Activated CD8-positive, alpha-beta memory T cell treated with anti-CD3 and anti-CD28 coated beads, Interleukin-2, amount 50 U/mL, for 4 hours (primary cell): ENCODE data around the gene LHB.
"Not testable (repeated sequence)": the region's sequence is repeated elsewhere in the genome, so short reads cannot be mapped to it uniquely, and the experiment has no call there.

Experiments
- DNase-seq: peaks from one replicate; pipeline ENCODE4 v3.0.0-alpha.2; 2020

Gene LHB

GRCh38 chr19:49017041-49017665 is at the start of gene LHB:
LHB (minus strand) TSS chr19:49017091; CDS start chr19:49017081, 10 bp downstream.
- no peak for DNase-seq

- no peak for DNase-seq
Measured at GRCh38 chr19:49065905-49066512, 49.1 kb upstream of the LHB start.

DNA sequence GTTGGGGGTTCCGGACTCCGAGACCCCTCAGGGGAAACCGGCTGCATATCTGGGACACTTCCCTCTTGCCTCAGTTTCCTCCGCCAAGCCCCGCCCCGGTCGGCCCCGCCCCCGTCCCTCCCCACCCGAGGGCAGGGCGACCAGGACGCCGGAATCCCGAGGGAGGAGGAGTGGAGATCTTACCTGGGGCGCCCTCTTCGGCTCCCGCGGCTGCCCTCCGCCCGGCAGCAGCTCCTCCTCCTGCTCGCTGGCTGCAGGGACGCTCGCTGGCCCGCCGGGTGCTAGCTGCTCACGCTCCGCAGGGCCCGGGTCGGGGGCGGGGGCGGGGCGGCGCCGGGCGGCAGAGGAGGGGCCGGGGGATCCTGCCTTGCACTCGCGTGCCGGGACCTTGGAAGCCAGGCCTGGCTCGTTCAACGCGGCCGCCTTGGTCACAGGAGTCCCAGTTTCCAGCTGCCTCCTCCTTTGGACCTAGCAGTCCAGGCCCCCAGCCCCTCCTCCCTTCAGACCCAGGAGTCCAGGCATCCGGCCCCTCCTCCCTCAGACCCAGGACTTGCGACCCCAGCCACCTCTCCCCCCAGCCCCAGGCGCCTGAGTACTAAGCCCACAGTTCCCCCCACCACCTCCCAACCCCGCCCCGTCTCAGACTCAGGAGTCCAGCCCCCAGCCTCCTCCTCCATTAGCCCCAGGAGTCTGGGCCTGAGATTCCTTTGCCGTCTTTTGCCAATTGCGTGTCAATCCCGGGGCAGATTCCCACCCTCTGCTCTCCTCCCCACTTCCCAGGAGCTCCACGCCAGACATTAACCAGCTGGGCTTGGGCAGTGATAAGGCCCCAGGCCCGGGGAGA is 48.1 kb upstream of the LHB start, which contains the start of gene NTF4:
Gene NTF4 (minus strand): TSS at position 51 of the 844 bp plus-strand sequence. CDS start 2,821 bp downstream, outside the sequence.
- no peak for DNase-seq

GRCh38 chr19:49064029-49064629 is 47.2 kb upstream of the LHB start:
- DNase-seq, result no peak

- no peak for DNase-seq
Measured at GRCh38 chr19:49061445-49061844, 44.6 kb upstream of the LHB start.

DNA sequence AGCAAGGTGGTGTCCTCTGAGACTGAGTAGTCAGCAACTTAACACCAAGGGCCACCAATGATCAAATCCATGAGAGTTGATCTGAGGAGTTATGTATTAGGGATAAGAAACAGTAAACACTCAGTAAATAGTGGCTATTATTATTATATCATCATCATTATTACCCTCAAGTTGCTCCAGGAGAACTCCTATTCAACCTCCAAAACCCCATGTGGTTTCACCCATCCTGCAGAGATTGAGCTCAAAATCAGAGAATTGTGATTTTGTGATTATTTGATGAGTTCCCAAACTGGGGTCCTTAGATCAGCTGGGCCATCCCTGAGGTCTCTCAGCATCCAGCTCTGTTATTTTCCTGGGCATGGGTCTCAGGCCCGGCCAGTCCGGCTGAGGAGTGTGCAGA is 44.1 kb upstream of the LHB start:
- DNase-seq, result no peak

- no peak for DNase-seq
Measured at GRCh38 chr19:49059053-49059452, 42.2 kb upstream of the LHB start.

- no peak for DNase-seq
Measured at GRCh38 chr19:49058562-49058961, 41.7 kb upstream of the LHB start.

- DNase-seq, result peak; percentile 38
Measured at GRCh38 chr19:49057636-49058234, 40.8 kb upstream of the LHB start, which contains the start of gene CGB7. CGB7 (minus strand) TSS chr19:49057749; CDS start chr19:49055375, 2,374 bp downstream.

DNA sequence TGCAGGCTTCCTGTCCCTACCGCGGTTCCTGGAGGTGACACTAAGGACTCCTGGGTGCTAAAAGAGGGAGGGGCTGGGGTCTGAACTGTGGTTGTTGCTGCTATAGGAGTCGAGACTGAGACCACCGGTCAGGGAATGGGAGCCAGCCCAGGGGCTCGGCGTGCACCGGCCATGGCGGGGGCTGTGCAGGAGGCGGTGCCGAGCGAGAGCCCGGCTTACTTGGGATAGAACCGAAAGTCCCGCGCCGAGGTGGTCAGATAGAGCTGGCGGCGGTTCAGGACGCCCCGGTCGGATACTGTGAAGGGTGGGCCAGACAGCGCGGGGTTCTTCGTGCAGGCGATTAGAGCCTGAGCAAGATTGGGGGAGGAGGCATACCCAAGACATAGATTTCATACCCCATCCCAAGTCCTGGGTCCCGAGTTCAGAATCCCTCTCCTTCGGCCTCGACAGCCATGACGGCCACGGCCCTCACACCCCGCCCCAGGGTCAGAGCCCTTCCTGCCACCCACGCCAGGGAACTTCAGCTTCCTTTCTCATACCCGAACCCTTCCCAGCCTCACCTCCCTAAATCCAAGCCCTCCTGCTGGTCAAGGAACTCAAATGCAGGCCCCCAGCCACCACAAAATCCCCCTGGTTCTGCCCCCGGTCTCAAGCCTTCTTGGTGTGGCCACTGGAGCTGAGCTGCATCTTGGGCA is 40.2 kb upstream of the LHB start:
- not testable (repeated sequence) for DNase-seq

- DNase-seq, result peak; percentile 56
Measured at GRCh38 chr19:49056101-49056901, 39.4 kb upstream of the LHB start.

- DNase-seq, result not testable (repeated sequence)
Measured at GRCh38 chr19:49050376-49051033, 33.6 kb upstream of the LHB start.

DNA sequence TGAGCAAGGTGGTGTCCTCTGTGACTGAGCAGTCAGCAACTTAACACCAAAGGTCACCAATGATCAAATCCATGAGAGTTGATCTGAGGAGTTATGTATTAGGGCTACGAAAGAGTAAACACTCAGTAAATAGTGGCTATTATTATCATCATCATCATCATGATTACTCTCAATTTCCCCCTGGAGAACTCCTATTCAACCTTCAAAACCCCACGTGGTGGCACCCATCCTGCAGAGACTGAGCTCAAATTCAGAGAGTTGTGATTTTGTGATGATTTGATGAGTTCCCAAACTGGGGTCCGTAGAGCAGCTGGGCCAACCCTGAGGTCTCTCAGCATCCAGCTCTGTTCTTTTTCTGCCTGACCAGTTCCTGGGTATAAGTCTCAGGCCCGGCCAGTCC is 32.9 kb upstream of the LHB start:
- not testable (repeated sequence) for DNase-seq

DNA sequence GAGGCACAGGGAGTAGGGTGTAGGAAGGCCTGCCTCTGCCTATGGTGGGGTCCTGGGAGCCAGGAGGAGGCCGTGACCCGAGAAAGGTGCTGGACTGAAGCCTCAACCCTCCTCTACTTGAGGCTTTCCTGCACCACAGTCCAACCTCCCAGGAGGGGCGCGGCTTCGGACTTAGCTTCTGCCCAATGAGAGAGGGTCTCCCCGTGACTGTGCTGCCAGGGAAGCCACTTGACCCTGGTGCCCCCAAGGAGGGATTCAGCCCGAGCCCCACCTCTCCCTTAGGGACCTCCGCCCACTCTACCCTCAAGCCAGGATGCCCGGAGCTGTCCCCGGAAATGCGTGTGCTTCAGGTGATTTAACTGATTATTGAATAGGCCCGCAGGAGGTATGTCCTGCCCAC is 32.1 kb upstream of the LHB start, which contains the start of gene CGB8:
Gene CGB8 (minus strand): TSS at position 101 of the 400 bp plus-strand sequence. CDS start 372 bp downstream, outside the sequence.
- not testable (repeated sequence) for DNase-seq

GRCh38 chr19:49043548-49043947 is 26.7 kb upstream of the LHB start, which contains the start of gene CGB5:
CGB5 (plus strand) TSS chr19:49043848; CDS start chr19:49044210, 362 bp downstream.
- not testable (repeated sequence) for DNase-seq

GRCh38 chr19:49042666-49043065 is 25.8 kb upstream of the LHB start:
- not testable (repeated sequence) for DNase-seq

DNA sequence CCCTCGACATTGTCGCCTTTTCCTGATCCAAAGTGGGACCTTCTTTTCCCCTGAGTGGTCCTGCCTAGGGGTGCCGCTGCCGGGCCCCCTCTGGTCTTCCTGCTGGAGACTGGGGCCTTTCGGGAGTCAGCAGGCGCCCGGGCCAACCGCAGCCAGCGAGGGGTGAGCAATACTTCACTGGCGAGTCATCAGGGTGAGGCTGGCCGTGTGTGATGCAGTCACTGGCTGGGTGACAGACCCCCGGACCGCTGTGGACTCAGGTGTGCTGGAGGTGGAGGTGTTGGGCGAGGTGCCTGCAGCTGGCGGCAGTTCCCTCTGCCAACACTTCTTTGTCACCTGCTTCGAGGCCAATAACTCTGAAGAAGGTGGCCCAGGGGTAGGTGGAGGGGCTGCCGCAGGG is 25.3 kb upstream of the LHB start:
- no peak for DNase-seq

GRCh38 chr19:49039736-49040135 is 22.8 kb upstream of the LHB start:
- not testable (repeated sequence) for DNase-seq

GRCh38 chr19:49038557-49039276 is 21.8 kb upstream of the LHB start:
- DNase-seq, result not testable (repeated sequence)

GRCh38 chr19:49038111-49038510 is 21.2 kb upstream of the LHB start:
- DNase-seq, result not testable (repeated sequence)
